Measurements from ENCODE around the gene ATXN1.

The ATXN1 gene

DNA sequence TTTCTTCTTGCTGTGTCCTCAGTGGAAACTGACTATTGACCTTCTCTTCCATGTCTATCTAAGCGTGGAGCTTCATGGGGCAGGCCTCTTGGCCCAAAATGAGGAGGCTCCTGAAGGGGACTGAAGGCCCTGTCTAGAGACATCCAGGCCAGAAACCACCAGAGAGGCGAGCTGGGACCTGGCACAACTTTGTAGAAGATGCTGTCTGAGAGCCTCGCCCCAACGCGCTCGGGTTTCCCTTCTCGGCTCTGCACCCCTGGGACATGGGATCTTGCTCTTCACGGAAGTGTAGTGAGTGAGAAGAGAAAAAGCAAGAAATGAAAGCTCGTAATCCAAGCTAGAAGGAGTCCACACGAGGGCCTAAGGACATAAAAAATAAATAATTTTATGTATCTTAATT, 426.1 kb downstream of the ATXN1 start:
- H3K4me3 ChIP-seq (ENCODE audit: low read length), result no peak overlapping the region
- DNase-seq (ENCODE audit: low read depth), result no peak

GRCh38 chr6:16334671-16335070, 426.6 kb downstream of the ATXN1 start:
- H3K4me3 ChIP-seq (ENCODE audit: low read length), result no peak overlapping the region
- no peak for DNase-seq (ENCODE audit: low read depth)
- TF ChIP-seq, protein P1, sequence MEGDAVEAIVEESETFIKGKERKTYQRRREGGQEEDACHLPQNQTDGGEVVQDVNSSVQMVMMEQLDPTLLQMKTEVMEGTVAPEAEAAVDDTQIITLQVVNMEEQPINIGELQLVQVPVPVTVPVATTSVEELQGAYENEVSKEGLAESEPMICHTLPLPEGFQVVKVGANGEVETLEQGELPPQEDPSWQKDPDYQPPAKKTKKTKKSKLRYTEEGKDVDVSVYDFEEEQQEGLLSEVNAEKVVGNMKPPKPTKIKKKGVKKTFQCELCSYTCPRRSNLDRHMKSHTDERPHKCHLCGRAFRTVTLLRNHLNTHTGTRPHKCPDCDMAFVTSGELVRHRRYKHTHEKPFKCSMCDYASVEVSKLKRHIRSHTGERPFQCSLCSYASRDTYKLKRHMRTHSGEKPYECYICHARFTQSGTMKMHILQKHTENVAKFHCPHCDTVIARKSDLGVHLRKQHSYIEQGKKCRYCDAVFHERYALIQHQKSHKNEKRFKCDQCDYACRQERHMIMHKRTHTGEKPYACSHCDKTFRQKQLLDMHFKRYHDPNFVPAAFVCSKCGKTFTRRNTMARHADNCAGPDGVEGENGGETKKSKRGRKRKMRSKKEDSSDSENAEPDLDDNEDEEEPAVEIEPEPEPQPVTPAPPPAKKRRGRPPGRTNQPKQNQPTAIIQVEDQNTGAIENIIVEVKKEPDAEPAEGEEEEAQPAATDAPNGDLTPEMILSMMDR (conservative IDR thresholded peaks at IDR 0.05; ENCODE audit: low read depth, low read length), result no peak

More for the DNA sequence above, 426.1 kb downstream of the ATXN1 start:
- TF ChIP-seq, protein P1 (conservative IDR thresholded peaks at IDR 0.05; ENCODE audit: low read depth, low read length), result no peak

DNA sequence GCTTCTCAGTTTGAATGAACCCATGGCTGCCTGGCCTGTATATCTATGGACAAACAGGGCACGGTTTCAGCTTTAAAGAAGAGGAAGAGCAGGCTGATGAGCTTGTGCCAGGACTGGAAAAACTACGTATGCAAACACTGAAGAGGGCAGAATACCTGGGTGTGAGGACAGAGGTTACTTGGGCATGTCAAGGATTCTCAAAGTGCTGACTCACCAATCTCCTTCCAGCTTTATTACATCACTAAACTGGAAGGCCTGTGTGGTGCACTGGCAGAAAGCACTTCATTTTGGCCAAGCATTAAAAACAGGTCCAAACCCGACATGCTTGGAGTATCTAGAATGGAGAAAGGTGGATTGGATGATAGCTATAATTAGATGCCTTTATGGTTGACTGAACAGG, 427.7 kb downstream of the ATXN1 start:
- H3K4me3 ChIP-seq (ENCODE audit: low read length), result no peak overlapping the region
- TF ChIP-seq, protein P1 (conservative IDR thresholded peaks at IDR 0.05; ENCODE audit: low read depth, low read length), result no peak
- DNase-seq (ENCODE audit: low read depth), result no peak

DNA sequence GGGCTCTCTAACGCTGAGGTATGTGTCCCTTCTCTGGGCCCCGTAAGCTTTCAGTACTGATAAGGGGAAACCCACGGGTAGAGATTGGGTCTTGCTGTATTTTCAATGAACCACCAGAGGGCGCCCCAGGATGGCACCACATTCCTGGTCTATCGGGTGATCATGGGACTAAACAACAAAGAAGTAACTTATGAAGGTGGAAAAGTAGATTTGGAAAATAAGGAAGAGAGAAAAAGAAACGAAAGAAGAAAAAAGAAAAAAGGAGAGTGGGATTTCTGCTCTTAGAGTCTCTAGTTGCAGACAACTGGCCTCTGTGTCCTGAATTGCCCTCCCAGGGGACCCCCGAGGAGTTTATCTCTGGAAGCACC, 429.1 kb downstream of the ATXN1 start:
- peak overlapping the region; percentile 13 for H3K4me3 ChIP-seq (ENCODE audit: low read length)
- TF ChIP-seq, protein P1 (conservative IDR thresholded peaks at IDR 0.05; ENCODE audit: low read depth, low read length), result peak; percentile 89
- no peak for DNase-seq (ENCODE audit: low read depth)

DNA sequence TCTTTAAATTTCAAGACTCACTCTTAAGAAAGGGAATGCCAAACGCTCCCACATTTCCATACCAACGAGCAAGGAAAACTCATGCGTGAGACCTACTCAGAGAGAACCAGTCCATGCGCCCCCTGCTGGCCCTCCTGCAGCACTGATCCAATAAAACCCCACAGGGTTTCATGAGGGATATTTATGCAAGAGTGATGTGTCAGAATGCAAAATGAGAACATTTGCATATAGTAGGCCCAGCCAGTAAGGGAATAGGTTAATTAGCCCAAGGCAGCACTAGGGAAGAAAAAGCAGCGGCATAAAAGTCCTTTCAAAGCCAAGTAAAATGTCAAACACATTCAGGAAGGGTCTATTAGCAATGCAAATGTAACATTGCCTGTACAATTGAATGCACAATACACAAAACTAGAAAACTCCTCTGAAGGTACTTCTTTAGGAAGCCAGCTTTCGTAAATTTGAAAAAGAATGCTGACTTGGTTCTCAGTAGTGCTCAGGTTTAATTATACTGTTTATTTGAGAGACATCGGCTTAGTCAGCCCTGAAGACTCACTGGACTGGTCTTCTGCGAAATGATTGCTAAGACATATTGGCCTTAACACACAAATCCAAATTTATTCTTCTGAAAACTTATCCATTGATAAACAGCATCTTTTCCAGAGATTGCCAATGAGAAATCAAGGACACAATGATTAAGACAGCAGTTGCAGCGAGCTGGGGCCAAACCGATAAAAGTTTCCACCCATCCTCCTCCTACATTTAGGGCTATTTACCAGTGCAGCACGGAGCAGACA, 429.7 kb downstream of the ATXN1 start:
- TF ChIP-seq, protein P1 (conservative IDR thresholded peaks at IDR 0.05; ENCODE audit: low read depth, low read length), result peak; percentile 97
- DNase-seq (ENCODE audit: low read depth), result no peak
- H3K4me3 ChIP-seq (ENCODE audit: low read length), result peak overlapping the region; percentile 13

DNA sequence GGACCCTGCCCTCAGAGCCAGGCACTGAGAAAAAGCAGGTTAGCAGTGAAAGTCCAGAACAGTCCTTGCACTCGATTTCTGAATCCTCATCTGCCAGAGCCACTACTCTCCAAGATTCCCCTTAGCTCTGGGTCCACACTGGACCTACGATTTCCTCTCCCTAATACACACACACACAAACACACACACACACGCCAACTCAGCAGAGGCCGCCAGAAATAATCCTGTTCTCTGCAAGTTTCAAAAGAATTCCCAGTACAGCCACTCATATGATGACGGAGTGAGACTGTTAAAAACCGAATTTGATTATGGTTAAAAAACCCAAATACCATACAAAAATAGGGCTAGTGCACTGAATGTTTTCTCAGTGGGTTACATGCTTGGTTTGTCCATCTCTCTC, 432.0 kb downstream of the ATXN1 start:
- TF ChIP-seq, protein P1 (conservative IDR thresholded peaks at IDR 0.05; ENCODE audit: low read depth, low read length), result no peak
- H3K4me3 ChIP-seq (ENCODE audit: low read length), result no peak overlapping the region
- DNase-seq (ENCODE audit: low read depth), result no peak

DNA sequence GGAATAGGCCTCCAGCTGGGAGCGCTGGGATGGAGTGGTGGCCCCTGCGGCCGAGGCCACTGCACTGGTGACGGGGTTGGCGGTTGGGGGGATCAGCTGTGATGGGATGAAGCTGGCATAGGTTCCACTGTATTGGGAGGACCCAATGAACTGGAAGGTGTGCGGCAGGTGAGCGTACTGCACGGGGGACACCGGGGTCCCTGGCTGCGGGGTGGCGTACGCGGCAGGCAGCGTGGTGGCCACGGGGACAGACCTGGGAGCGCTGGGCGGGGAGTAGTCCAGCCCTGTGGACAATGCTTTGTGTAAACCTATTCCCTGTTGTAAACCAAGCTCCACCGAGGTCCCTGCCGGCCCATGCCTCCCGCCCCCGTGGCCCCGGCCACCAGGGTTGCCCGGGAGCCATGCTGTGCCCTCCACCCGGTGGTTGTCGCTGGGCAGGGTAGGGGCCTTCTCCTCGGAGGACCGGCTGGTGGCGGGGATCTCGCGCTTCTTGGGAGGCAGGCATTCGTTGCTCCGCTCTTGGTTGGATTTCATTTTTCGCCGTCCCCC, 433.4 kb downstream of the ATXN1 start:
- TF ChIP-seq, protein P1 (conservative IDR thresholded peaks at IDR 0.05; ENCODE audit: low read depth, low read length), result no peak

More for the DNA sequence above, 433.4 kb downstream of the ATXN1 start:
- H3K4me3 ChIP-seq (ENCODE audit: low read length), result no peak overlapping the region
- DNase-seq (ENCODE audit: low read depth), result no peak
